ENCODE data around the gene CORIN. TPM values are rescaled to one million over a fixed set of nuclear protein-coding genes. Genes with fewer than 3 reads are reported as not detected.

The CORIN gene
- total and polyA plus RNA-seq, 2 of the 13 experiments (the other 11 are each of a cell fraction or from before 2014, with no cell fraction given): 0.84 to 1.2 TPM

GRCh38 chr4:47598896-47599295, 239.0 kb downstream of the CORIN start (continued):
- no peak for TF ChIP-seq ZNF609 (CRISPR knock-in tag; IDR thresholded peaks at IDR 0.05; ENCODE audit: borderline replicate concordance)
- TF ChIP-seq NCOA1 (CRISPR knock-in tag; IDR thresholded peaks at IDR 0.05): no peak
- TF ChIP-seq CEBPB (IDR thresholded peaks at IDR 0.05; ENCODE audit: borderline replicate concordance, low read depth, low read length): no peak
- TF ChIP-seq AGO2 (optimal IDR thresholded peaks at IDR 0.05; ENCODE audit: low read depth, low read length): no peak
- no peak for TF ChIP-seq ZNF546 (CRISPR knock-in tag; conservative IDR thresholded peaks at IDR 0.05)
- no peak for TF ChIP-seq EEA1 (CRISPR knock-in tag; IDR thresholded peaks at IDR 0.05; ENCODE audit: borderline replicate concordance)
- no peak for TF ChIP-seq SSRP1 (CRISPR knock-in tag; IDR thresholded peaks at IDR 0.05)

GRCh38 chr4:47598320-47598719, 239.5 kb downstream of the CORIN start:
- H3K36me3 ChIP-seq (replicated peaks in 1 of 2; ENCODE audit: control insufficient read depth in 1 of 2, insufficient read depth in 2 of 2, low read length in 2 of 2): no peaks in the 10 kb centered on the region
- in situ Hi-C loops (cut with HindIII; ENCODE audit: extremely low pct_ligation_motif_present, low pct_unique_long_range_greater_than_20kb): no loop called here
- H3K27me3 ChIP-seq (ENCODE audit: control insufficient read depth in 1 of 2, insufficient read depth in 2 of 2, low read length in 2 of 2): no peaks in the 10 kb centered on the region
- no peaks in the 10 kb centered on the region for H3K79me2 ChIP-seq (ENCODE audit: insufficient read depth, low read length)
- TF ChIP-seq ZBTB2 (CRISPR knock-in tag; IDR thresholded peaks at IDR 0.05; ENCODE audit: low read depth): no peak
- no peak overlapping the region for H3K9ac ChIP-seq (ENCODE audit: insufficient read depth, low read depth, low read length)
- BruUV-seq (replicated peaks): no TSS peak
- no peak overlapping the region for H3K4me3 ChIP-seq (replicated peaks in 1 of 3; ENCODE audit: insufficient read depth in 1 of 3, low read depth in 2 of 3, low read length in 3 of 3)
- no peaks in the 10 kb centered on the region for H3K4me1 ChIP-seq (ENCODE audit: insufficient read depth, low read length)
- no peaks in the 10 kb centered on the region for H3K9me3 ChIP-seq (ENCODE audit: low read length)
- intact Hi-C loops (cut with micrococcal nuclease; ENCODE audit: unreplicated experiment): no loop called here
- 44% methylated on average over 1 of the region's 1 CpG for WGBS (ENCODE audit: low lambda C conversion rate)
- ChIA-PET POLR2A (no interaction called here), CTCF (ENCODE audit: low intra/inter-chr PET ratio, low total read pairs) (no interaction called here)
- no peak overlapping the region for H3K4me2 ChIP-seq (ENCODE audit: low read depth, low read length)
- no peaks in the 10 kb centered on the region for H4K20me1 ChIP-seq (ENCODE audit: insufficient read depth, low read length)
- FAIRE-seq: no peak
- H2AFZ ChIP-seq (ENCODE audit: low read length): no peak overlapping the region
- no peak for ATAC-seq
- DNase-seq (ENCODE audit: low spot score): no peak
- no peak overlapping the region for H3K27ac ChIP-seq (ENCODE audit: extremely low read length, insufficient read depth, low read length)

Measured in HepG2 (cell line).